ENCODE data around the gene SLAMF9. TPM values are rescaled to one million over a fixed set of nuclear protein-coding genes. Genes with fewer than 3 reads are reported as not detected.

SLAMF9 gene
- total RNA-seq, 2 experiments from 2014 or later, result not detected

- H3K4me3 Mint-ChIP-seq, result no peak overlapping the region
- H3K9me3 Mint-ChIP-seq (ENCODE audit: low read depth), result no peaks in the 10 kb centered on the region
- H3K36me3 Mint-ChIP-seq, result no peaks in the 10 kb centered on the region
- H3K27ac Mint-ChIP-seq, result no peak overlapping the region
- ATAC-seq, result no peak
- peaks cover 18% of the 10 kb centered on the region for H3K4me1 Mint-ChIP-seq
- CTCF ChIA-PET, result interaction anchor here (1.3 to 13.5 kb wide), 3 partner anchors 10 to 66 kb away, joined by 3 to 228 read pairs (median 5); no protein-coding TSS in a partner anchor
- peaks cover 42% of the 10 kb centered on the region for H3K27me3 Mint-ChIP-seq
- DNase-seq, result no peak
Measured at GRCh38 chr1:159940006-159940620, 13.9 kb downstream of the SLAMF9 start.

GRCh38 chr1:159939678-159940002, 14.4 kb downstream of the SLAMF9 start:
- no peak for DNase-seq
- ATAC-seq, result no peak
- Mint-ChIP-seq H3K36me3 (no peaks in the 10 kb centered on the region), H3K27me3 (peaks cover 41% of the 10 kb centered on the region), H3K4me3 (no peak overlapping the region), H3K27ac (no peak overlapping the region), H3K9me3 (ENCODE audit: low read depth) (no peaks in the 10 kb centered on the region), H3K4me1 (peaks cover 15% of the 10 kb centered on the region)
- CTCF ChIA-PET, result interaction anchor here (1.3 to 13.5 kb wide), 3 partner anchors 9 to 66 kb away, joined by 3 to 228 read pairs (median 5); no protein-coding TSS in a partner anchor

- H3K27ac Mint-ChIP-seq, result no peak overlapping the region
- no peak for ATAC-seq
- H3K27me3 Mint-ChIP-seq, result peaks cover 36% of the 10 kb centered on the region
- H3K4me1 Mint-ChIP-seq, result peaks cover 15% of the 10 kb centered on the region
- H3K4me3 Mint-ChIP-seq, result no peak overlapping the region
- CTCF ChIA-PET, result interaction anchor here (0.6 to 13.5 kb wide), 10 partner anchors 9 to 146 kb away, joined by 3 to 228 read pairs (median 4); partner anchors contain the start of gene TAGLN2
- H3K36me3 Mint-ChIP-seq, result no peaks in the 10 kb centered on the region
- no peaks in the 10 kb centered on the region for H3K9me3 Mint-ChIP-seq (ENCODE audit: low read depth)
- no peak for DNase-seq
Measured at GRCh38 chr1:159938905-159939677, 14.9 kb downstream of the SLAMF9 start.

- CTCF ChIA-PET, result interaction anchor here (0.6 to 13.5 kb wide), 13 partner anchors 16 to 147 kb away, joined by 3 to 228 read pairs (median 3); partner anchors contain the start of genes KCNJ9 and TAGLN2
- H3K4me3 Mint-ChIP-seq, result no peak overlapping the region
- no peaks in the 10 kb centered on the region for H3K36me3 Mint-ChIP-seq
- DNase-seq, result peak; percentile 70
- peaks cover 15% of the 10 kb centered on the region for H3K4me1 Mint-ChIP-seq
- H3K9me3 Mint-ChIP-seq (ENCODE audit: low read depth), result no peaks in the 10 kb centered on the region
- H3K27me3 Mint-ChIP-seq, result peaks cover 29% of the 10 kb centered on the region
- H3K27ac Mint-ChIP-seq, result no peak overlapping the region
- peak; percentile 54 for ATAC-seq
Measured at GRCh38 chr1:159938211-159938852, 15.7 kb downstream of the SLAMF9 start.

GRCh38 chr1:159937054-159937750, 16.8 kb downstream of the SLAMF9 start:
- H3K9me3 Mint-ChIP-seq (ENCODE audit: low read depth), result no peaks in the 10 kb centered on the region
- no peak for ATAC-seq
- H3K4me3 Mint-ChIP-seq, result no peak overlapping the region
- H3K27me3 Mint-ChIP-seq, result peaks cover 22% of the 10 kb centered on the region
- CTCF ChIA-PET, result interaction anchor here (0.8 to 13.5 kb wide), 14 partner anchors 8 to 148 kb away, joined by 3 to 228 read pairs (median 3); partner anchors contain the start of genes FCRL6, IGSF9, KCNJ9 and TAGLN2
- no peaks in the 10 kb centered on the region for H3K36me3 Mint-ChIP-seq
- peaks cover 15% of the 10 kb centered on the region for H3K4me1 Mint-ChIP-seq
- no peak overlapping the region for H3K27ac Mint-ChIP-seq
- no peak for DNase-seq

- ATAC-seq (peak; percentile 80), DNase-seq (peak; percentile 84)
- H3K4me1 Mint-ChIP-seq, result peaks cover 15% of the 10 kb centered on the region
- H3K27me3 Mint-ChIP-seq, result peaks cover 18% of the 10 kb centered on the region
- no peaks in the 10 kb centered on the region for H3K36me3 Mint-ChIP-seq
- no peak overlapping the region for H3K27ac Mint-ChIP-seq
- no peak overlapping the region for H3K4me3 Mint-ChIP-seq
- CTCF ChIA-PET, result interaction anchor here (1.0 to 13.5 kb wide), 17 partner anchors 9 to 149 kb away, joined by 3 to 228 read pairs (median 4); partner anchors contain the start of genes FCRL6, IGSF9 and TAGLN2
- no peaks in the 10 kb centered on the region for H3K9me3 Mint-ChIP-seq (ENCODE audit: low read depth)
Measured at GRCh38 chr1:159936273-159936904, 17.6 kb downstream of the SLAMF9 start.

- ATAC-seq (no peak), DNase-seq (no peak)
- H3K9me3 Mint-ChIP-seq (ENCODE audit: low read depth), result no peaks in the 10 kb centered on the region
- CTCF ChIA-PET, result interaction anchor here (1.0 to 13.5 kb wide), 16 partner anchors 8 to 149 kb away, joined by 3 to 228 read pairs (median 4); partner anchors contain the start of genes FCRL6, IGSF9 and TAGLN2
- no peaks in the 10 kb centered on the region for H3K36me3 Mint-ChIP-seq
- H3K4me3 Mint-ChIP-seq, result no peak overlapping the region
- H3K4me1 Mint-ChIP-seq, result peaks cover 15% of the 10 kb centered on the region
- no peak overlapping the region for H3K27ac Mint-ChIP-seq
- H3K27me3 Mint-ChIP-seq, result peaks cover 16% of the 10 kb centered on the region
Measured at GRCh38 chr1:159935719-159936272, 18.2 kb downstream of the SLAMF9 start.

- Mint-ChIP-seq H3K27me3 (peaks cover 16% of the 10 kb centered on the region), H3K4me1 (peaks cover 15% of the 10 kb centered on the region), H3K4me3 (no peak overlapping the region), H3K27ac (no peak overlapping the region), H3K36me3 (no peaks in the 10 kb centered on the region), H3K9me3 (ENCODE audit: low read depth) (no peaks in the 10 kb centered on the region)
- no peak for ATAC-seq
- DNase-seq, result no peak
- CTCF ChIA-PET, result interaction anchor here (1.0 to 13.5 kb wide), 15 partner anchors 8 to 150 kb away, joined by 3 to 228 read pairs (median 6); partner anchors contain the start of gene TAGLN2
Measured at GRCh38 chr1:159935305-159935704, 18.7 kb downstream of the SLAMF9 start.

- Mint-ChIP-seq H3K4me3 (no peak overlapping the region), H3K36me3 (no peaks in the 10 kb centered on the region), H3K27me3 (peaks cover 16% of the 10 kb centered on the region), H3K27ac (no peak overlapping the region), H3K9me3 (ENCODE audit: low read depth) (no peaks in the 10 kb centered on the region), H3K4me1 (peaks cover 15% of the 10 kb centered on the region)
- CTCF ChIA-PET, result interaction anchor here (1.0 to 13.5 kb wide), 10 partner anchors 12 to 151 kb away, joined by 3 to 228 read pairs (median 6); partner anchors contain the start of gene TAGLN2
- ATAC-seq (no peak), DNase-seq (no peak)
Measured at GRCh38 chr1:159934136-159935039, 19.6 kb downstream of the SLAMF9 start.

- Mint-ChIP-seq H3K4me3 (no peak overlapping the region), H3K27me3 (peaks cover 12% of the 10 kb centered on the region), H3K4me1 (peaks cover 10% of the 10 kb centered on the region), H3K36me3 (no peaks in the 10 kb centered on the region), H3K27ac (no peak overlapping the region), H3K9me3 (ENCODE audit: low read depth) (no peaks in the 10 kb centered on the region)
- DNase-seq (no peak), ATAC-seq (no peak)
- CTCF ChIA-PET, result interaction anchor here (1.1 to 13.5 kb wide), 6 partner anchors 11 to 146 kb away, joined by 3 to 228 read pairs (median 10); partner anchors contain the start of gene TAGLN2
Measured at GRCh38 chr1:159933347-159933746, 20.7 kb downstream of the SLAMF9 start.

Data from activated CD8-positive, alpha-beta memory T cell treated with anti-CD3 and anti-CD28 coated beads, Interleukin-2, amount 10 ng/mL, durations not matched to agents 7 days and 5 days (primary cell).